ENCODE measurements around the gene KRTAP21-1. TPM values are rescaled to one million over a fixed set of nuclear protein-coding genes. Genes with fewer than 3 reads are reported as not detected.

KRTAP21-1 gene
- not detected in 2 replicates for total RNA-seq

DNA sequence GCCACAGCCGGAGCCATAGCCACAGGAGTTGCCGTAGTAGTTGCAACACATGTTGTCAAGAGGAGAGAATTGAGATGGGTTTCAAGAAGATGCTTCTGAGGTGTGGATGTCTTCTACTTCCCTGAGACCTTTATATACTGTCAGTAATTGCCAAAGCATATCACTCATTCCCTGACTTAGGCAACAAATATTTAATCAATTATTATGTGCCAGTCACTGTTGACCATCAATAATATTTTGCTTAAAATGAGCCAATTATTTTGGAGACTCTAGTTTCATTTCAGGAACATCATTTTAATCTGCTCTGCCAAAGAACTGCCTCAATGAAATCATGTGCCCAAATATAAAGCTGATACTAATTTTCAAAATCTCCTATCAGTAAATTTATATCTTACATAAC, at the start of gene KRTAP21-1:
KRTAP21-1 (minus strand) TSS at position 101 of the 400 bp plus-strand sequence; CDS start at position 51, 50 bp downstream.

GRCh38 chr21:30747159-30747558, 8.1 kb downstream of the KRTAP21-1 start, which contains the start of gene KRTAP21-2:
KRTAP21-2 (minus strand) TSS chr21:30747259; CDS start chr21:30747202, 57 bp downstream.

DNA sequence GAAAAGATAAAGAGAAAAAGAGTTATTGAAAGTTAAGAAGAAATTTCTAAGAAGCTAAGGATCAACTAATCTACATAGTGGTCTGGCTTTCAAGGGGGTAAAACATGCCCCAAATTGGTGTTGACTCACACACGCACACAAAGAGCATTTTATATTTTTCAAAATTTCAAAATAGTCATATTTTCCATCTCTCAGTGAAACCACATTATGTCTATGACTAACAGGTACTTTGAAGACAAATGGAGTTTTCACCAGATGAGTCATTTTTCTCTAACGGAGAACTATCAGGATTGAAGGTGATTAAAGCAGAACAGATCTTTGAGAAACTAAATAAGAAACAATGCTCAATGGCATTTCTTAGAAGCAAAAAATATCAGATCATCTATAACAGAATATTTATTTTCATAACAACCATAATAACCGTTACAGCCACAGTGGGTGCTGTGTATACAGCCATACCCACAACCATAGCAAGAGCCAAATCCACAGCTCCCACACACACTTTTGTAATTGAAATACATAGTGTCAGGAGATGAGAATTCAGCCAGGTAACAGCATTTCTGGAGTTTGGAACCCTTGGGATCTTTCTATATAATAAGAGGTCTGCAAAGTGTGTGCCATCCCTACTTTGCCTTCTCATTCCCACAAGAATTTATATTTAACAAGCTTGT, 36.9 kb downstream of the KRTAP21-1 start, which contains the start of gene KRTAP21-3:
KRTAP21-3 (minus strand) TSS at position 539 of the 671 bp plus-strand sequence; CDS start at position 521, 18 bp downstream.

Other genes starting within 250 kb of the KRTAP21-1 start
- gene KRTAP19-6, start 213.6 kb downstream of the KRTAP21-1 start, total RNA-seq: not detected in 2 replicates
- not detected in 2 replicates for gene KRTAP19-7, start 194.1 kb downstream of the KRTAP21-1 start, total RNA-seq
- not detected in 2 replicates for gene KRTAP22-2, start 165.0 kb downstream of the KRTAP21-1 start, total RNA-seq
- gene KRTAP6-3, start 163.0 kb downstream of the KRTAP21-1 start, total RNA-seq: not detected in 2 replicates
- not detected in 2 replicates for gene KRTAP6-2, start 156.5 kb downstream of the KRTAP21-1 start, total RNA-seq
- not detected in 2 replicates for gene KRTAP22-1, start 154.3 kb downstream of the KRTAP21-1 start, total RNA-seq
- gene KRTAP6-1, start 141.5 kb downstream of the KRTAP21-1 start, total RNA-seq: not detected in 2 replicates
- not detected in 2 replicates for gene KRTAP20-1, start 139.0 kb downstream of the KRTAP21-1 start, total RNA-seq
- gene KRTAP20-4, start 134.8 kb downstream of the KRTAP21-1 start, total RNA-seq: not detected in 2 replicates
- gene KRTAP20-2, start 120.2 kb downstream of the KRTAP21-1 start, total RNA-seq: not detected in 2 replicates
- not detected in 2 replicates for gene KRTAP20-3, start 112.6 kb downstream of the KRTAP21-1 start, total RNA-seq
- not detected in 2 replicates for gene KRTAP21-3, start 36.7 kb downstream of the KRTAP21-1 start, total RNA-seq
- not detected in 2 replicates for gene KRTAP21-2, start 8.2 kb downstream of the KRTAP21-1 start, total RNA-seq
- gene KRTAP8-1, start 57.8 kb upstream of the KRTAP21-1 start, total RNA-seq: not detected in 2 replicates
- gene KRTAP7-1, start 74.3 kb upstream of the KRTAP21-1 start, total RNA-seq: not detected in 2 replicates
- gene KRTAP11-1, start 126.2 kb upstream of the KRTAP21-1 start, total RNA-seq: not detected in 2 replicates